Activated T-cell treated with anti-CD3 and anti-CD28 coated beads, Interleukin-2, amount 50 U/mL, for 1 hour (primary cell): ENCODE results near the gene PRND.
"Not testable (repeated sequence)": the region's sequence is repeated elsewhere in the genome, so short reads cannot be mapped to it uniquely, and the experiment has no call there.

ENCODE experiments used
- DNase-seq: peaks from one replicate; pipeline ENCODE4 v3.0.0-alpha.2; 2020

Gene PRND, protein sequence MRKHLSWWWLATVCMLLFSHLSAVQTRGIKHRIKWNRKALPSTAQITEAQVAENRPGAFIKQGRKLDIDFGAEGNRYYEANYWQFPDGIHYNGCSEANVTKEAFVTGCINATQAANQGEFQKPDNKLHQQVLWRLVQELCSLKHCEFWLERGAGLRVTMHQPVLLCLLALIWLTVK

DNA sequence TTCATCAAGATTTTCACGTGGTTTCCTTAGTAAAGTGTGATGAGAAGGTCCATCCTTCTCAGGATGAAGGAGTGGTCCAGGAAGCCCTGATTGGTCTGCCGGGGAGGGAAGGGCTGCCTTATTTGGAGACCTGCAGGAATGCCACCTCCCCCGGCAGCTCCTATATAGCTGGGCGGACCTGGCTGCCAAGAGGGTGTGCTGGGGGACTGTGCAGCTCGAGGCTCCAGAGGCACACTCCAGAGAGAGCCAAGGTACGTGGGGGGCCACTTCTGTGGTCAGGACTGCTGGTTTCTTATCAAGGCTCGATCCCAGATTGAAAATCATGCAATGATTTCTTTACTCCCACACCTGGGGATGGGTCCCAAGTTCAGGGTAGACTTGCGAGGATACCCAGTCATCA, at the start of gene PRND:
PRND (plus strand) TSS at position 191 of the 400 bp plus-strand sequence. CDS start 2,643 bp downstream, outside the sequence.
- no peak for DNase-seq

DNA sequence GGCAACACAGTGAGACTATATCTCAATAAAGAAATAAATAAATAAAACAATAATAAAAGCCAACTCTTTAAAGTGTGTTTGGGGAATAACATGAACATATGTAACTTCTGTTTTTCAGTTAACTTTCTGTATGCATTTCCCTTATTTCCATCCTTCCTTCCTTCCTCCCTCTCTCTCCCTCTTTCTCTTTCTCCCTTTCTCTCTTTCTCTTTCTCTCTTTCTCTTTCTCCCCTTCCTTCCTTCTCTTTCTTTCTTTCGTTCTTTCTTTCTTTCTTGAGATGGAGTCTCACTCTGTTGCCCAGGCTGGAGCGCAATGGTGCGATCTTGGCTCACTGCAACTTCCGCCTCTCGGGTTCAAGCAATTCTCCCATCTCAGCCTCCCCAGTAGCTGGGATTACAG, 48.8 kb upstream of the PRND start:
- no peak for DNase-seq

GRCh38 chr20:4673371-4674001, 48.2 kb upstream of the PRND start:
- DNase-seq, result no peak

DNA sequence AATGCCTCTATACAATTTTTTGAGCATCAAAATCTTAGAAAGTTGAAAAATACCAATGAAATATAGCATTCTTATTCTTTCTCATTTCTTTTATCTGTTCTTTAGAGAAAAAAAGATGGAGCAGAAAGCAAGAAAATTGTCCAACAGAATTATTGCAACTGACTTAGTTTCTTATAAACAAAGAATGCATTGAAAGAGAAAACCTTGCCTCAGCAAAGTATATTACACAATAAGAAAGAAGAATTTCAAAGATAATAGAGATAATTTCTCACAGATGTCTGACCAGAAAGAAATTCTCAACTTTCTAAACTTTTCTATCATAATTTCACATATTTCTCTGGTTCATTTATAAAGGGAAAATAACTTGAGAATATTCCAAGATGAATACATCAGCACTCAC, 47.0 kb upstream of the PRND start:
- DNase-seq, result no peak

DNA sequence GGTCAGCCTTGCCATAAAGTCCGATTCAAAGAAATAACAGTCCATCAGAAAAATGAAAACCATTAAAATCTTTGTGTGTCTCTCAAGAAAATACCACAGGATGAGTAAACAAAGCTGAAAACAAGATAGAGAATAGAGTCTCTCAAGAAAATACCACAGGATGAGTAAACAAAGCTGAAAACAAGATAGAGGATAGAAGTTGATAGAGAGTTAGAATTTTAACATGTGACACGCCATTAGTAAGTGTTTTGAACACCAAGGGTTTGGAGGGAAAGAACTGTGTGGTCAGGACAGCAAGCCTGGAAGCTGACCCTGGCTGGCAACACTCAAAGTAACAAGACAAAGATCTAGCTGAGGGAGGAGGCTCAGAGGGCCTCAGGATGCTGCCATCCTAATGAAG, 43.9 kb upstream of the PRND start:
- no peak for DNase-seq

DNA sequence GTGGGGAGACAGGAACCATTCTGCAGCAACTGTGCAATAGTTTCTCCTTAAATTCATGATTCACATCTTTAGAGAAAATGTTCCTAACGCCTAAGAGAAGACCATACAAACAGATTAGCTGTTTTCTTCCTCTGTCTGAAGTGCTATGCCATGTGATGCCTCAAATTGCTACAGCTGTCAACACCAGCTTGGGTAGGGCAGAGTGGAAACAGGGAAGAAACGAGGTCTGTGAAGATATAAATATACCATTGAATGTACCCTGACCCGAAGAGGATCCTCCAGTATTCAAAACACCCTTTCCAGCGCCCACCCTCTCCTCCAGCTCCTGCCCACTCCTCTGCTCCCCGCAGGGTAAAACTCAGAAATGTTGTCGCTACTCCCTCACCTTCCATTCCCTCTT, 40.3 kb upstream of the PRND start:
- DNase-seq, result no peak

GRCh38 chr20:4681991-4682401, 39.7 kb upstream of the PRND start:
- DNase-seq, result no peak

DNA sequence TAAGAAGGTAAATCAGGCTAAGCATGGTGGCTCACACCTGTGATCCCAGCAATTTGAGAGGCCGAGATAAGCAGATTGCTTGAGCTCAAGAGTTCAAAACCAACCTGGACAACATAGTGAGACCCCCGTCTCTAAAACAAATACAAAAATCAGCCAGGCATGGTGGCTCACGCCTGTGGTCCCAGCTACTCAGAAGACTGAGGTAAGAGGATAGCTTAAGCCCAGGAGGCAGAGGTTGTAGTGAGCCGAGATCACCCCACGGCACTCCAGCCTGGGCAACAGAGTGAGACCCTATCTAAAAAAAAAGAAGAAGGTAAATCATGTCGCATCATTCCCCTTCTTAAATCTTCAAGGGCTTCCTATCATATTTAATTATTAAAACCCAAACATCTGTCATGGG, 39.0 kb upstream of the PRND start:
- DNase-seq, result no peak

- DNase-seq, result no peak
These were observed 38.4 kb upstream of the PRND start for GRCh38 chr20:4683261-4683660.

- no peak for DNase-seq
These were observed 36.8 kb upstream of the PRND start for GRCh38 chr20:4684837-4685413.

GRCh38 chr20:4685923-4686221, 35.8 kb upstream of the PRND start:
- DNase-seq, result no peak

DNA sequence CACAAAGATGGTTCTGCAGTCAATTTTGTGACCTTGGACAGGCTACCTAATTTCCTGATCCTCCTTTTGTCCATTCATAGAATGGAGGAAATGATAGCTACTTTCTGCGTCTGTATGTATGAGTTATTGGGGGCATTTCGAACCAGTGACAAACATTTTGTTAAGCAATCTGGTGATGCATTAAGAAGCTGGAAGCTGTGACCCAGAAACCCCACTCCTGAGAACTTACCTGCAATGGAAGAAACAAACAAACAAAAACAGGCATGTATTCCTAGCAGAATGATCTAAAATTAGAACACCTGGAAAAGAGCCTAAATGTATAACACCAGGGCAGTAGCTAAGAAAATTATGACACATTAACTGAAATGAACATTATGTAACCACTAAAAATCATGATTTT, 33.4 kb upstream of the PRND start:
- no peak for DNase-seq

- DNase-seq, result no peak
These were observed 32.5 kb upstream of the PRND start for GRCh38 chr20:4689220-4689619.

DNA sequence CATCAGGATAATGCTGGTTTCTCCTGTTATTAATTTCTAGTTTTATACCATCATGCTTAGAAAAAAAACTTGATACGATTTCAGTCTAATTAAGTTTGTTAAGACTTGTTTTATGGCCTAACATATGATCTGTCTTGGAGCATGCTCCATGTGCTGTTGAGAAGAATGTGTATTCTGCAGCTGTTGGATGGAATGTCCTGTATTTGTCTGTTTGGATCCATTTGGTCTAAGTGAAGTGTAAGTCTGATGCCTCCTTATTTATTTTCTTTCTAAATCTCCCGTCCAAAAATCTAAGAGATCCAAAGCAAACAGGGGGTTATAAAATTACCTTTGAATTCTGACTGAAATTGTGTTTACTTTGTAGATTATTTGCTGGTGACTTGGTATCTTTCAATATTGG, 30.0 kb upstream of the PRND start:
- no peak for DNase-seq

DNA sequence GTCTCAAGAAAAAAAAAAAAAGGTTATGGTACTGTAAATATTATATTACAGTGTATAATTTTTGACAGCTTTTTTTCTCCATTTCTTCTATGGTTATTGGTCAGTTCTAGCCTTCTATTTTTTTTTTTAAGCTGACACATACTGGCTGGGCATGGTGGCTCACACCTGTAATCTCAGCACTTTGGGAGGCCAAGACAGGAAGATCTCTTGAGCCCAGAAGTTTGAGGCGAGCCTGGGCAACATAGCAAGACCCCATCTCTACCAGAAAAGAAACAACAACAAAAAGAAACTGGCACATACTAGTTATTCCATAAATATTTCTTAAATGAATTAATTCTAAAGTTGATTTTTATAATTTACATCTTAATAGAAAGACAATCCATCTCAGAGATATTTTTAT, 27.6 kb upstream of the PRND start:
- no peak for DNase-seq

GRCh38 chr20:4697189-4697830, 24.4 kb upstream of the PRND start:
- DNase-seq, result no peak

- no peak for DNase-seq
These were observed 23.9 kb upstream of the PRND start for GRCh38 chr20:4697831-4698221.

- no peak for DNase-seq
These were observed 22.5 kb upstream of the PRND start for GRCh38 chr20:4699216-4699615.

GRCh38 chr20:4699957-4700356, 21.8 kb upstream of the PRND start:
- DNase-seq, result no peak

DNA sequence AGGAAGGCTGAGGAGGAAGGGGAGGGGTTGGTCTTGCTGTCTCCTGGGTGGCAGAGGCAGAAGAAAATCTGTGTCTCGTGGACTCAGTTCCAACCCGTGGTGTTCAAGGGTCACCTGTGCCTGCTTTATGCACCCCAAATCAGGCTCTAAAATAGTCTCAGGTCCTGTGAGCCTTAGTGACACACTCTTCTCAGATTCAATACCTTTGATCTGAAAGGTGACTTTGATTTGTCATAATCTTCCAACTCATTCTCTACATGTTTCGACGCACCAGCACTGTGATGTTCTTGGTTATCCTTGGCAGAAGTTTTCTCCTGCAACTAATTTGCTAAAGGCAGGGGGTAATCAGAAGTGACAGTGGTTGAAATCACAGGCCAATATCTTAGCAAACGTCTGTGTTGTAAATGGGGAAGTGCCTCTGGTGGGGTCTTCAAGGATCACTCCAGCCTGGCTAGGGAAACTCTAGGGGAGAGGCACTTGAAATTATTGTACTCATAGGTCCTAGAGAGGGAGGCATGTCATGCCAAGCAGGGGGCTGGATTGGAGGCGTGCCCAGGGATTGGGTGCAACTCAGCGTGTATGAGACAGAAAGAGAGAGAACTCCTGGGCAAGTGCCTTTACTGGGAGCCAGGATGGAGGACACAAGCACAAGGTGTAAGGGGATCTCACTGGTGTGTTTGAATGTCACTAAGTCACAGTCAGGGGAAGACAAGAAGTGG, 19.0 kb upstream of the PRND start:
- no peak for DNase-seq

DNA sequence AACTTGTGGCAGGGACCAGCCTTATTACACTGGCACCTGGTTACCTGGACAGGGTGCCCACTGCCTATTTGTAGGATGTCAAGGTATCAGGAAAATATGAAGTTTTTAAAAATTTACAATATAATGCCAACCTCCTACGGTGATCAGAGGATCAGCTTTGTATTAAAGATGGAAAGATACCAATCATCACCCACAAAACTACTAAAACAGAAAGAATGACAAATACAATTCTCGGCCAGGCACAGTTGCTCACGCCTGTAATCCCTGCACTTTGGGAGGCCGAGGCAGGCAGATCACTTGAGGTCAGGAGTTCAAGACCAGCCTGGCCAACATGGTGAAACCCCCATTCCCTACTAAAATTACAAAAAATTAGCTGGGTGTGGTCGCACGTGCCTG, 18.4 kb upstream of the PRND start:
- DNase-seq, result no peak

GRCh38 chr20:4706941-4707340, 14.8 kb upstream of the PRND start:
- not testable (repeated sequence) for DNase-seq

GRCh38 chr20:4708036-4708435, 13.7 kb upstream of the PRND start:
- DNase-seq, result no peak

DNA sequence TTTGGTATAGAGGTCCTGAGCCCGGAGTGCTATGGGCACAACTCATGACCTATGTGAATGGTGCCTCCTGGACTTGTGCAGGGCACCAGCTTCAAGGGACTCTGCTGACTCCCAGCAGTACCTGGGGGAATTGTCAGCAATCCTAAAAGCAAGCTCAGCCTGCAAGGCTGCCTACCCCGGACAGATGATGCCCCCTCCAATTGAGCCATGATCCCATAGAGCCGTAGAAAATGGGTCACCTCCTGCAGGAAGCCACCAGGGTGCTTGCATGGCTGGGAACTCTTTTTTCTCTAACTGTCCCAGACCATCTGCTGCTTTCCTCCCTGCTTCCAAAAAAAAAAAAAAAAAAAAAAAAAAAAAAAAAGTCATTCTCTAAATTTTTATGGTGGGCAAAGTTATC, 12.9 kb upstream of the PRND start:
- no peak for DNase-seq
